Kidney (tissue), 14 donors: Measurements from ENCODE around the gene FANCC. TPM values are rescaled to one million over a fixed set of nuclear protein-coding genes. Genes with fewer than 3 reads are reported as not detected.
A peak's percentile ranks its signal among the peaks of the same experiment; 100 is the strongest.

Experiments
- DNase-seq, 5 donors: peaks; one replicate each; pipeline ENCODE4 v3.0.0-alpha.2; 2013 to 2020
- FAIRE-seq: peaks from 2 replicates; lab custom pipeline; 2012; peaks lifted over from hg19 to GRCh38; lab: Jason Lieb, UNC
- H3K27ac ChIP-seq, 2 donors: one replicate each; pipeline ENCODE4 v1.7.0; 2013; ENCODE audit warnings: low read depth in 2 of 2, low read length in 2 of 2, inconsistent platforms in 1 of 2
- H3K27me3 ChIP-seq: one replicate; pipeline ENCODE4 v1.7.1; 2013; ENCODE audit warnings: low read length, inconsistent platforms; ENCODE audit not compliant: control insufficient read depth, insufficient read depth
- H3K36me3 ChIP-seq, 3 donors: one replicate each; pipeline versions ENCODE4 v1.7.0 to v1.7.1; 2013; ENCODE audit warnings: low read length in 3 of 3, control low read depth in 1 of 3, inconsistent platforms in 1 of 3; ENCODE audit not compliant: insufficient read depth in 3 of 3, control insufficient read depth in 2 of 3
- H3K4me1 ChIP-seq, 3 donors: one replicate each; pipeline versions ENCODE4 v1.7.0 to v1.7.1; 2013; ENCODE audit warnings: low read length in 3 of 3, inconsistent platforms in 1 of 3, low read depth in 1 of 3; ENCODE audit not compliant: control insufficient read depth in 2 of 3, insufficient read depth in 2 of 3
- H3K4me3 ChIP-seq, 3 donors: one replicate each; pipeline versions ENCODE4 v1.7.0 to v1.8.1; 2013; ENCODE audit warnings: low read length in 3 of 3, control low read depth in 1 of 3, inconsistent platforms in 1 of 3
- H3K9ac ChIP-seq, 3 donors: one replicate each; pipeline versions ENCODE4 v1.7.0 to v1.7.1; 2013; ENCODE audit warnings: low read length in 3 of 3, control low read depth in 1 of 3, inconsistent platforms in 1 of 3
- H3K9me3 ChIP-seq, 3 donors: one replicate each; pipeline versions ENCODE4 v1.7.0 to v1.7.1; 2013; ENCODE audit warnings: low read length in 3 of 3, control low read depth in 1 of 3, inconsistent platforms in 1 of 3; ENCODE audit not compliant: control insufficient read depth in 2 of 3, insufficient read depth in 1 of 3
- intact Hi-C: fragments of 100-400 bp; cut with DNase I; formaldehyde crosslinking; loops from one replicate; pipeline ENCODE4 v1.11.1; 2022
- polyA plus RNA-seq: library from polyadenylated mRNA; stranded (reverse); fragments of 350-450 nt; fragmentation: Illumina TruSeq; extraction: RNeasy Lipid Tissue Mini Kit (QIAGEN cat#74804); gene quantifications from one replicate; pipeline ENCODE4 v1.2.3, GENCODE V29; 2014; ENCODE audit warnings: low read depth, low replicate concordance; ENCODE audit not compliant: insufficient read depth
- total RNA-seq: library from RNA; stranded (reverse); fragmentation: NEBNext Ultra II Directional; extraction: Animal tissue kit (Norgen Biotek cat#: 25700); gene quantifications from one replicate; pipeline ENCODE4 v1.2.1, GENCODE V29; 2021
- TF ChIP-seq, protein P1 (sequence below): IDR thresholded peaks from 3 replicates; pipeline ENCODE4 v1.5.1; 2012; ENCODE audit warnings: mild to moderate bottlenecking, moderate library complexity, borderline replicate concordance; ENCODE audit not compliant: insufficient read depth; ENCODE audit errors: extremely low read depth
- donor health status: control.
- donor health status: control.
- donor health status: control.
- donor health status: control.
- donor health status: control.
- donor health status: DM: yes; HTN: yes; CAD: no.
- donor health status: Normal renal cell carcinoma (clear cell type).

FANCC gene
- total and polyA plus RNA-seq, 2 donors from 2014 or later: 7.5 to 10.8 TPM

DNA sequence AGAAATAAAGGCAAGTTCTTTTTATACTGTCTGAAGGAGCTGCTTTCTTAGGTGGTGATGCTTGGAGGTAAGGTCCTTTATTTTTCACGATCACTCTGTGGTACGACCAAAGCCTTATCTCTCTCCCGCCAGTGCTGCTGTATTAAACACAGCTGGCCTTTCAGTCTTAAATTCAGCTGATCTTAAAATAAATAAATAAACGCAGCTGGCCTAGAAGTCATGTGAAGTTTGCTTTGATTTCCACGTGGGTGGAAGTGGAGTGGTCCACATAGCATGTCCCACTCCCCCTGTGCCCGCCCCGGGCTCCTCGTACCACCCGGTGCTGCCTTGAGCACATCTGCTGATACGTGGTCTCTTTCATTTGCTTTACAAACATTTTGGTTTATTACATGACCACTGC is 260.4 kb downstream of the FANCC start:
- peak overlapping the region in 2 of 3 donors; percentile 14 to 32 for H3K4me3 ChIP-seq
- intact Hi-C loops: no loop called here

GRCh38 chr9:95055851-95056551 is 261.5 kb downstream of the FANCC start:
- FAIRE-seq (no peak), DNase-seq (peak in 2 of 5 donors; percentile 78 to 91)
- Histone ChIP-seq H3K9ac (peak overlapping the region in 2 of 3 donors; percentile 55 to 74), H3K4me1 (peaks cover 8 to 37% (median 25%) of the 10 kb centered on the region in 3 donors), H3K27me3 (no peaks in the 10 kb centered on the region), H3K36me3 (peaks cover 0 to 2% (median 0%) of the 10 kb centered on the region in 3 donors), H3K9me3 (no peaks in the 10 kb centered on the region), H3K4me3 (peak overlapping the region in 2 of 3 donors; percentile 28 to 32), H3K27ac (peak overlapping the region; percentile 62 to 82)
- intact Hi-C loops: no loop called here
- TF ChIP-seq, protein P1, sequence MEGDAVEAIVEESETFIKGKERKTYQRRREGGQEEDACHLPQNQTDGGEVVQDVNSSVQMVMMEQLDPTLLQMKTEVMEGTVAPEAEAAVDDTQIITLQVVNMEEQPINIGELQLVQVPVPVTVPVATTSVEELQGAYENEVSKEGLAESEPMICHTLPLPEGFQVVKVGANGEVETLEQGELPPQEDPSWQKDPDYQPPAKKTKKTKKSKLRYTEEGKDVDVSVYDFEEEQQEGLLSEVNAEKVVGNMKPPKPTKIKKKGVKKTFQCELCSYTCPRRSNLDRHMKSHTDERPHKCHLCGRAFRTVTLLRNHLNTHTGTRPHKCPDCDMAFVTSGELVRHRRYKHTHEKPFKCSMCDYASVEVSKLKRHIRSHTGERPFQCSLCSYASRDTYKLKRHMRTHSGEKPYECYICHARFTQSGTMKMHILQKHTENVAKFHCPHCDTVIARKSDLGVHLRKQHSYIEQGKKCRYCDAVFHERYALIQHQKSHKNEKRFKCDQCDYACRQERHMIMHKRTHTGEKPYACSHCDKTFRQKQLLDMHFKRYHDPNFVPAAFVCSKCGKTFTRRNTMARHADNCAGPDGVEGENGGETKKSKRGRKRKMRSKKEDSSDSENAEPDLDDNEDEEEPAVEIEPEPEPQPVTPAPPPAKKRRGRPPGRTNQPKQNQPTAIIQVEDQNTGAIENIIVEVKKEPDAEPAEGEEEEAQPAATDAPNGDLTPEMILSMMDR: no peak

More for the DNA sequence above, 260.4 kb downstream of the FANCC start:
- DNase-seq (no peak), FAIRE-seq (no peak)
- TF ChIP-seq, protein P1: no peak
- Histone ChIP-seq H3K4me1 (peaks cover 8 to 39% (median 26%) of the 10 kb centered on the region in 3 donors), H3K27me3 (no peaks in the 10 kb centered on the region), H3K27ac (peak overlapping the region; percentile 38 to 82), H3K9me3 (no peaks in the 10 kb centered on the region), H3K36me3 (peaks cover 0 to 6% (median 4%) of the 10 kb centered on the region in 3 donors), H3K9ac (peak overlapping the region in 2 of 3 donors; percentile 57 to 74)

GRCh38 chr9:95055334-95055850 is 262.1 kb downstream of the FANCC start:
- H3K4me3 ChIP-seq: peak overlapping the region in 1 of 3 donors; percentile 32
- H3K27ac ChIP-seq: peak overlapping the region; percentile 62 to 82
- intact Hi-C loops: no loop called here
- no peak for FAIRE-seq
- peak overlapping the region in 2 of 3 donors; percentile 55 to 74 for H3K9ac ChIP-seq
- TF ChIP-seq, protein P1: no peak
- no peaks in the 10 kb centered on the region for H3K27me3 ChIP-seq
- no peak for DNase-seq
- peaks cover 8 to 38% (median 25%) of the 10 kb centered on the region in 3 donors for H3K4me1 ChIP-seq
- H3K36me3 ChIP-seq: peaks cover 0 to 2% (median 0%) of the 10 kb centered on the region in 3 donors
- H3K9me3 ChIP-seq: no peaks in the 10 kb centered on the region
